GM19452 (cell line): Measurements from ENCODE around the gene GAS7.

Experiments
- ATAC-seq: cut with Tn5 transposase; IDR thresholded peaks from one replicate; pipeline ENCODE4 v1.9.1; 2021; ENCODE audit not compliant: unreplicated experiment

GAS7 gene

DNA sequence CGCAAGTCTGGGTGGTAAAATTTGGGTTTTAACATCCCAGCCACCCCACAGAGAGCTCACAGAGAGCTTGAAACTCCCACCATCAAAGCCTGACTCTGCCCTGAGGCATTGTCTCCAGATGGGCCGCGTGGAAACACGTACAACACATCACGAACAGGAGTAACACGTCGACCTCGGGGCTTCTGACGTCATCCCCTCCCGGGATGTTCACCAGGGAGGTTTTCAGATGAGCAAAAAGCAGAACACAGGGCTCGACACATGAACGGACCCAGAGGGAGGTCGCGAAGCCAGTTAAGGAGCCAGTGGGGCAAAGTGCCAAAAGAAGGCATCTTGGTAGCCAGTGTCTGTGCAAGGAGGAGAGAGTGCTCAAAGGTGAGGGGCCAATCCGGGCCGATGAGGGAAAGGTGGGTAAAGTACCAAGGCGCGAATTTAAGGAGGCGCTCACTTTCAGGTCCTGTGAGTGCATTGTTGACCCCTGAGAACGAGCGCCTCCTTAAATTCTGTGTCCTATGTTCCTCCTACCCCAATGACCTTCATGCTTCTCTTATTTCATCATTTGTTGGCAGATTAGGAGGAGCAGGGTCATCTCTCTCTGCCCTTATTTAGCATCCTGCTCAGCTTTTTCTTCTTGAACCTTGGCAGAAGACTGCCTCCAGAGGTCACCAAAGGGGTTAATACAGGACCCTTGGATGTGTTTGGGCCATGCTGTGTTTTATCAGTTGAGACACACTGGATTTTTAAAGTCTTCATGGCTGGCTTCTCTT lies 298.9 kb downstream of the GAS7 start:
- ATAC-seq = no peak

DNA sequence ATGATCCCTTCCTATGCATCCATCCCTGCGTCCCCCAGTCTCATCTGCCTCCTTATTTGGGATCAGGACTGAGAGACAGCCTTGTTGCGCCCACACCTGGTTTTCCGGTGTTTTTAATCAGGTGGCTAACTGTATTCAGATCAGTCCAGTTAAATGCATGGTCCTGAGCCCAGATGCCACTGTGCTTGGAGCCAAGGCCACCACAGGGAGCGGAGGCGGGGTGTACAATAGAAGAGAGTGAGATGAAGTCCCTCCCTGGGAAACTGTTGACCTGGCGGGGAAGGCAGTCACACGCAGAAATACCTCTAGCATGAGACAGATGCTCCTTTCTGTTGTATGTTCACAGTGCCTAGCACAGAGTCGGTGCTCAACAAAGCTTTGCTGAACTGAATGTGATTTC lies 299.6 kb downstream of the GAS7 start:
- no peak for ATAC-seq

DNA sequence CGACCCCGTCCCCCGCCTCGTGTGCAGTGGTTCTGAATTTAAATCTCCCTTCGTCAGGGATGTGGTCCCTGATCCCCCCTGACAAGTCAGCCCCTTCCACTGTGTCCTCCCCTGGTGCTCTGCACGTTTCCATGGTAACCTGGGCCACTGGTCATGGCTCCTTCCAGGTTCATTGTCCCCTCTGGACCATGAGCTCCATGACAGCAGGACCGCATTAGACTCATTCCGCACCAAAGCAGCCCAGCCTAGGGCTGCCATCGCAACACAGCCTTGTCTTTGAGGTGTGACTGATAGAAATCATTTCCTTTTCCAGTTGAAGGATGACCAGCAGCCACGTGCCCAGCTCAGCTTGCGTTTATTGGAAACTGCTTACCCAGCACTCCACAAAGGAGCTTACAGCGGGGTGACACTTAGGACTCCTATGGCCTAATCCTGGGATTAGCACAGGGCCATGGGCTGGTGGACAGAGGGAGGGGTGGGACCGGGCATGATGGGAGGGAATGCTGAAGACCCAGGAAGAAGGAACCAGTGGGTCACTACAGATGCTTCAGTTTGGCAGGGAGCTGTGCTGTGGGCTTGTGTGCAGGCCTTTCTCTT lies 300.9 kb downstream of the GAS7 start:
- ATAC-seq = no peak

DNA sequence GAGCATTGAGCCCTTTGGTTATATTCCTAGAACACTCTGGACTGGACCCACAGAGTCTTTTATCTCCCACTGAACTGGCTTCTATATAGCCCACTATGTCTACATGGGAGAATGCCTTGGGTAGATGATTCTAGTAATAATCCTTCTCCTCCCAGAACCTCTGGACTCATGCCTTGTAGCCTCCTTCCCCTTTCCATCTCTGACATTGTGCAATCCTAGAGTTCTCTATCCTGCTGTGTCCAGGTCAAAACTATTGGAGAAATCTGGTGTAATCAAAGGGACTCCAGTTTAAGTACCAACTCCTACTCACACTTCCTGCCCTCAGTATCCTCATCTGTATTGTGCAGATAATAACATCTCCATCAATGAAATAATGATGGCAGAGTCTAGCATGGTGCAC lies 302.5 kb downstream of the GAS7 start:
- no peak for ATAC-seq

DNA sequence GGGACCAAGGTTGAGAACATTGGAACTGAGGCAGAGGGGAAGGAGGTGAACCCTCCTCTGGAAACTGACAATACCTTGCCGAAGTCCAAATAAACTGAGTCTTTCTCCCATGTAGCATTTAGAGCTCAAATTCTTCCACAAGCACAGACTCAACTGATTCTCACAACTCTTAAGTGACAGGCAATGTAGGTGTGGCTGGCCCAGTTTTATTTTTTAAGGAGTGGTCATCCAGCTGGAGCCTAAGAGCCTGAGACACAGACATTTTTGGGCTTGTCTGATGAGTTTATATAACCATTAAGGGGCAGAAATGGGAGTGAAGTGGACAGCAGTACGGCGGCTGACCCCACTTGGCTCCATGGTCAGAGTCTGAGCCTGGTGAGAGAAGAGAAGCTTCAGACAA lies 304.2 kb downstream of the GAS7 start:
- ATAC-seq = no peak

DNA sequence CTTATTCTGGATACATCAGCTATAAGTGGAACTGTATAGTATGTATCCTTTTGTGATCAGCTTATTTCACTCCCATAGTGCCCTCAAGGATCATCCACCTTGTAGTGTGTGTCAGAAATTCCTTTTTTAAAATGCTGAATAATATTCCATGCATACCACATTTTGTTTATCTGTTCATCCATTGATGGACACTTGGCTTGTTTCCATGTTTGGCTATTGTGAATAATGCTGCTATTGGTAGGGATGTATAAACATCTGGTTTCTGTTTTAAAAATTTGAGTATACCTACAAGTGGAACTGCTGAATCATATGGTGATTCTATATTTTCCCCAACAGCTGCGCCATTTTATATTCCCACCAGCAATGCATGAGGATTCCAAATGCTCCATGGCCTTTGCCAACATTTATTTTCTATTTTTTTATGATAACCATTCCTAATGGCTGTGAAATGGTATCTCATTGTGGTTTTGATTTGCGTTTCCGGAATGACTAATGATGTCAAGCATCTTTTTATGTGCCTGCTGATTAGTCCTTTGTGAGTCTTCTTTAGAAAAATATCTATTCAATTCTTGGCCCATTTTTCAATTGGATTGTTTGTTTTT lies 304.9 kb downstream of the GAS7 start:
- no peak for ATAC-seq

DNA sequence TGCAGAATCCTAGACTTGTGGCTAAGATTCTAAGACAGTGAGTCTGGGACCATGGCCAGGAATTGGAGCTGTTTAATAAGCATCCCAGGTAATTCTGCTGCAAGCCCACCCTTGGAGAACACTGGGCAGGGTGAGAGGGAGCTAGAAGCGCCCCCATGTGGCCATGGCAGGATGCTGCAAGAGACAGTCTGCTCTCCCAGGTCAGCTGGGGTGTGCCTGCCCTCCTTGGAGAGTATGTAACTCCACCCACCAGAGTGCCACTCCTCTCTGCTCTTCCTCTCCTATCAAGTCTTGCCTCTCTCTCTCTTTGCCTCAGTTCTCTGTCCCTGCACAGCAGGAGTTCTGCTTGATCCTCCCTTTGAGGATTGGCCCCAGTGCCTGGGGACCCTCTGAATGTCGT lies 308.3 kb downstream of the GAS7 start:
- no peak for ATAC-seq

DNA sequence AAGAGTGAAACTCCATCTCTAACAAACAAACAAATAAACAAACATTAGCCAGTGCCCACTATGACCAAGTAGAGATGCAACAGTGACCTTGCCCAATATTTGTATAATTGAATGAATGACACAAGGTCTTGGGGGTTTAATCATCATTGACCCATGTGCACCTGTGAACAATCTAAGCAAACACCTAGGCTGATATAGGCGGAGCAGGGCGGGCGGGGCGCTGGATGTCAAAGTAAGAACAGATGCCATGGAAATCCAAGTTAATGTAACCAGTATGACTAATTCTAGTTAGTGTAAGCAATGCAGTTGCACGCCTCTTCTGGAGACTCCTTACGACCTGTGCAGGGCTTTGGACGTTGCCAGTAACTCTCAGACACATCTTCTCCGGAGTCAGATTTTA lies 310.9 kb downstream of the GAS7 start:
- no peak for ATAC-seq

DNA sequence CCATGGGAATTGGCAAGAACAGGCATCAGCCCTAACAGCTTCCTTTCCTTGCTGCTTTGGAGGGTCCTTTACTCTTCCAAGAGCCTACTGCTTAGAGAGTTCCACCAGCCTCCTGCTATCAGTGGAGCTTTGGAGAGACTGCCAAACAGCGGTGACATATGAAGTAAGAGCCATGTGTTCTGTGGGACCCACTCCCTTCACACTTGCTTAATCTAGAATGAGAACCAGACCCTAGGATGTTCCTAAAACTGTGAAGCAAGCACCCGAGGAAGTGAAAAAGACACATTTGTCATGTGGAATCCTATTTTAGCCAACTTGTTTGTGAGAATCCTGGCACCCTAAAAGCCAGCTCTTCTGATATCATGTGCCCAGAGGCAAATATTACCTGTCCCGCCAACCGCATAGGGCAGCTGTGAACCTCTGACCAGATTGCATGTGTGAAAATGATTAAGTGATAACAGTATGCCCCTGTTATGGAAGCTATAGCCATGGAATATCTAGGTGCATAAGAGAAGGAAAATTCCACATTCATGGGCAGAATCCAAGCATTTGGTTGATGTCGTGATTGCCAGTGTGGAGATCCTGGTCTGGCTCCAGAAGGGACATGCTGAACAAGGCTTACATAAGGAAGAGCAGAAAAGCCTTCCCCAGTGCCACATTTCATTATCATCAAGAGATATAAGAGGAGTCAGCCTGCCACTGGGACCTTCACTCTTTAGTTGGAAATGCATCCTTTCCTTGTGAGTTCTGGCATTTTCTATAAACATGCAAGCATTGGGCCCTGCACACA lies 312.1 kb downstream of the GAS7 start:
- ATAC-seq = no peak

DNA sequence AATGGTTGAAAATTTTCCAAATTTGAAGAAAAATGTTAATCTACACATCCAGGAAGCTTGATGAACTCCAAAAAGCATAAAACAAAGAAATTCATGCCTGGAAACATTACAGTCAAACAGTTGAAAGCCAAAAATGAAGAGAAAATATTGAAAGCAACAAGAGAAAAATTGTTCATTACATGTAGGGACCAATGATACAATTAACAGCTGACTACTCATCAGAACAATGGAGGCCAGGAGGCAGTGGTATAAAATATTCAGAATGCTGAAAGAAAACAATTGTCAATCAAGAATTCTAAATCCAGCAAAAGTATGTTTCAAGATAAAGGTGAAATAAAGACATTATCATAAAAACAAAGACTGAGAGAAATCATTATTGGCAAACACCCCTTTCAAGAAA lies 315.0 kb downstream of the GAS7 start:
- no peak for ATAC-seq

DNA sequence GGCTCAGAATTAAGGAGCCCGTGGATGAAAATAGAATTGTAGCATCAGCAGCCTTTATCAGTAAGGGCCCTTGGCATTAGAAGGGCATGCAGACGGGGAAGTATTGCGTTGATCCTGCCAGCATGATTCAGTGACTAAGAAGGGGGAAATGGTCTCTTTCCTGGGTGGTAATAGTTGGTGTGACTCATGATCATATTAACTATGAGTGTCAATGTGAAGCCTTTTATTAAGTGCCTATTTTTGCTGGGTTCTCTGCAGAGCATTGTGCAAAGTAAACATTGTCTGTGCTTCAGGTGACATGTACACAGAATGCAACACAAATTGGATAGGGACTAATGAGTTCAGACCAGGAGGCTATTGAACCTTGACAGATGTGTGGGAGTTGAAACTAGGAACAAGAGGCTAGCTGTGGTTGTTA lies 317.8 kb downstream of the GAS7 start:
- no peak for ATAC-seq

DNA sequence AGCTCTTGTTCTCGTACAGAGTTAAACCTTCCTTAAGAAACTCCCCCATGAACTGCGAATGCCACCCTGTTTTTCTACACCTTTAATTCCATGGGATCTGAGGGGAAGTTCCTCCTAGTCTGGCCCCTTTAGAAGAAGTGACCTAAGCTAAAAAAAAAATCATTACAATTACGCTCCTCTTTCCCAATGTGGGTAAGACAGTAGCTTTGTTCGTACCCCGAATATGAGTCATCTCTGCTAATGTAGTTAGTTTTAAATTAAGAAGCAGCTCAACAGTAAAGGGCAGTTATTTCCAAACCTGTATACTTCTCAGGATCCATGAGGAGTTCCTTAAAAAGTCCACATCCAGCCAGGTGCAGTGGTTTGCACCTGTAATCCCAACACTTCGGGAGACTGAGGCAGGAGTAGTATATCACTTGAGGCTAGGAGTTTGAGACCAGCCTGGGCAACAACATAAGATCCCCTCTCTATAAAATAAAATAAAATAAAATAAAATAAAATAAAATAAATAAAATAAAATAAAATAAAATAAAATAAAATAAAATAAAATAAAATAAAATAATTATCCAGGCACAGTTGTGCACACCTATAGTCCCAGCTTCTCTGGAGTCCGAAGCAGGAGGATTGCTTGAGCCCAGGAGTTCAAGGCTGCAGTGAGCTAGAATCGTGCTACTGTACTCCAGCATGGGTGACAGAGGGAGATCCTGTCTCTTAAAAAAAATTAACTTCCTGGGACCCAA lies 319.4 kb downstream of the GAS7 start:
- ATAC-seq = no peak

DNA sequence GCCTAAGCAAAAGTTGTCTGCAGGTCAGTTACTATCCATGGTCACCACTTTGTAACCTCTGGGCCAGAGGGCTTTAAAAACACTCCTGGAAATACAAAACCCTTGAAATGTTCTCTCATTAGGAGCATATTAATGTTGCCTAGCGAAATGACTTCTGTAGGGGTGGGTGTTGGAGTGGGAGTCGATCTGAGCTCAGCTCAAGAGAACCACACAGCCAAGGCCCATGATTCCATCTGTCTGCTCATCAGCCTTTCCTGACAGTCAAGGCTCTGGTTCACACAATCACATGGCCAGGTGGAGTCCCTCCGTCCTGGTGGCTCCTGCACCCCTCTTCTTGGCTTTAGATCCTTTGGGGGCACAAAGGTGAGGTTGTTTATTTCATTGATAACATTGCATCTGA lies 320.1 kb downstream of the GAS7 start:
- ATAC-seq = no peak

DNA sequence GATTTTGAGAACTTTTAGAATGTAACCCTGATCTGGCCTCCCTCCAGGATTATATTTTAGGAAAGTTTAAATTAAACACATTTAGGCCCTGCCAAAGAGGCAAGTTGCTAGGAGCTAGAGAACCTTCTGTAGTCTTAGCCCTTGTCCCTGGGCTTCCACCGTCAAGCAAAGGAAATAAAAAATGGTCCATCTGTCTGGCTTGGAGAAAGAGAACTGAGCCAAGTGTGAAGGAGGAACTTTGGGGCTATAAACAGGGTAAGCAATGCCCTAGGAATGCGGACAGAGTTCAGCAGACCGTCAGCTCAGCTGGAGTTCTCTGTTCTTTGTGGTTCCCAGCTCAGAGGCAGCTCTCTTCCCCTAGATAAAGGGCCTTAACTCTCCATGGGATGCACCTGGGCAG lies 323.0 kb downstream of the GAS7 start:
- ATAC-seq = no peak

DNA sequence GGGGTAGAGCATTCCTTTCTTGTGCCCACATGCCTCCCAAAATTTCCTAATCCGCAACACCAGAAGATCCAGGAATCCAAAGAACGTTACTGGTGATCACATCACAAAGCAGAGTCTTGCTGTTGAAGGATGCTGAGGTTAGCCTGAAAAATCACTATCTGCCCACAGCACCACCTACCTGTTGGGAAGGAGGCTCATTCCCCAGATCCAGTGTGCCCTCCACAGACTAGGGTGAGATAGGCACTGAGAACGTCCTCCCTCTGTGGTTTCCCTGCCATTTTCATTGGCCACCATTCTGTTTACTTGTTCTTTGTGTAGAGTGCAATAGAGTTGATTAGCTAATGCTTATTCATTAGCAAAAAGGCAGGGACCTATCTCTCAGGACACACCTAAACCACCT lies 323.7 kb downstream of the GAS7 start:
- ATAC-seq = no peak

DNA sequence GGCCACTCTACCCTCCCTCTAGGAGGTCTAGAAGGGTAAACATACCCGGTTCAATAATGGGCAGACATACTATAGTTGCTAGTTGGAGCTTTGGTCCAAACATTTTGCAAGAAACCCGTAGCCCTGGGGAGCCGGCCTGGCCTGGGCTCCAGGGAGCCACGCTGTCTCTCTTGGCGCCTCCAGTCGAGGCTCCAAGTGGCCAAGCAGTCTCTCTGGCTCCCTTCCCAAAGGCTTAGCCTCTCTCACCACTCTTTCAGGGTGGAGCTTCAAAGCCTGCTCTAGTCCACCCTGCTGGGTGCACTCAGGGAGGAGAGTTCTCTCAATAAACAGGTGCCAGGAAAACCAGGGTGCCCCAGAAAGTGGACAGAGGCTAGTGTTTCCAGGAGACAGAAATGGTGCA lies 325.6 kb downstream of the GAS7 start:
- ATAC-seq = no peak

DNA sequence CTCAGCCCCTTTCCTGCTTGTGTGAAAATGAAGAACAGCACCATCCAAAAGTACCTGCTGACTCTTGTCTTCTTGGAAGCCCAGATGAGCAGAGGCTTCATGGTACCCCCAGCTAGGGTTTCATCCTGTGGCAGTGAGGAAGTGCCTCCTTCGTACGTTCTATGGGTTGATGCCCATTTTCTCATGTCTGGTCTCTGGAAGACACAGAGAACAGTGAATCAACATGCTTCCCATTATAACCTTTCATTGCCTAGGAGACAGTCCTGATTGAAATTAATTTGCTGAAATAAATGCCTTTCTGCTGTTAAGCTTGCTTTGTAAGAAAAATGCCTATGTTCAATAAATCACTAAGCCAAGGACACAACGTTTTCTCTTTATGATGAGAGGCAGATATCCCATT lies 329.9 kb downstream of the GAS7 start:
- ATAC-seq = no peak

DNA sequence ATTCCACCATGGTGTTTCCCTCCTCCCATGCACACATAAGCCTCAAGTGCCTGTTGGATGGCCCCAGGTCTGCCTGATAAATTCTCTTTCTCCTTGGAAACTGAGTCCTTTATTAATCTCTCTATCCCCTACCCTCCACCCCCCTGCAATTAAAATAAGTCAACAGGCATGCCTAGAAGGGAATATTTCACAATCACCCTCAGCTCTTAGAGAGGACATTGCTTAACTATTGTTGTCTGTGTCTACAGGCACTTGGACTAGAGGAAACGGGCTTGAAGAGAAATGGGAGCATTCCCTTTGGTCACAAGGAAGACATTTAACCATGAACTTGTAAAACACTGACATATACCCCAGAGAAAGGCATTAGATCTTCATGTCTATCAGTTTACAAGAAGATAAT lies 332.8 kb downstream of the GAS7 start:
- no peak for ATAC-seq

DNA sequence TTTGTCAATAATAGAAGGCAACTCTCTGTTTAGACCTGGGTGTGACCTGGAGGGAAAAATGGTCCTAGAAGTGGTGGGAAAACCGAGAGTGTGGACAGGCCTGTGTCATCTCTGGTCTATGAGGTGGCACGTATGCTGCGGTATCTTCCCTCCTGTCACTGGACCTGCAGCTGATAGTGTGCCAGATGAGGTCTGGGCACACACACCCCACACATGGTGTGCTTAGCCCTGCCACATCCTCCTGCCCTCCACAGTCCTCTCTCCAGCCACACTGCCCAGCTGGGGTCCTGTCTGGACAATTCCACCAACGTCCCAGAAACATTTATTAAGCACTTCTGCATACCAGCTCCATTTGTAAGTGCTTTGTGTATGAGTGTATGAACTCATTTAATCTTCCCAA lies 335.5 kb downstream of the GAS7 start:
- no peak for ATAC-seq

DNA sequence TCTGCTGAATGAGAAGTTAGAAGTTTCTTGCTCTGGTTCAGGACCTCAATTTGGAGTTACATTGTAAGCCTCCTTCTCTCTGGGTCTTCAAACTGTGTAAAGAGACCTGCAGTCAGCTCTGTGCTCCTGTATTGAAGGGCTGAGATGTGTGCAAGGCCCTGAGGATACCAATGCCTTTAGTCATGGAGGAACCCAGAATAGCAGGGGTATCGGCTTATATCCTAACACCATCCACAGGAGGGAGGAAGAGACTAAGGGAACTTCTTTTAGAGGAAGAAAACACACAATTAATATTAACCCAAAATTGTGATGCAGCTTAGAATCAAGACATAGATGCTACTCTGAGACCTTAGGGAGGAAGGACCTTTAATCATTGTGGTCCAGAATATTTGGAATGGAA lies 336.2 kb downstream of the GAS7 start:
- no peak for ATAC-seq

DNA sequence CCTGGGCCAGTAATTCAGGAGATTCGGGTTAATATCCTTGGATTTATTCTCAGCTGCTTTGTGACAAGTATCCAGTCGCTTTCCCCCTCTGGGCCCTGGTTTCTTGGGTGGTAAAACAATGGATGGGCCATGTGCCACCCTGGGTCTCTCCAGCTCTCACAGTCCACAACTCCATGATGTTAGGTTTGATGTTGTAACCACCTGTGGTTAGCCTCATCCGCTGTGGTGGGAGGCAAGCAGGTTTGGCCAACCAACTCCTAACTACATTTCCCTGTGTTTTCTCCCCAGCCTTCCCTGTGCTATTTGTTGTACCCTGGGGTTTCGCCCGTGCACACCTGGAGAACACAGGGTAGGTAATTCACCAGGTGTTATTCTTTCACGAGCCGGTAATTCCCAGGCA lies 337.6 kb downstream of the GAS7 start:
- ATAC-seq = no peak
